AG04450 (cell line): ENCODE data around the gene COL23A1. TPM values are rescaled to one million over a fixed set of nuclear protein-coding genes. Genes with fewer than 3 reads are reported as not detected.

Experiments
- CTCF ChIA-PET: fragments of 300-600, 350-600 bp; formaldehyde crosslinking; extraction: SDS; loops from one replicate; lab custom pipeline; 2022; ENCODE audit warnings: antibody characterized with exemption, inconsistent platforms; lab: Charles Lee
- POLR2A ChIA-PET: fragments of 350-600 bp; formaldehyde crosslinking; extraction: SDS; loops from one replicate; lab custom pipeline; 2021; ENCODE audit warnings: antibody characterized with exemption, inconsistent platforms; lab: Yijun Ruan, JAX
- DNase-seq: peaks from one replicate; pipeline ENCODE4 v3.0.0-alpha.2; 2011; ENCODE audit warnings: low read depth, low spot score
- H3K27ac ChIP-seq: one replicate; pipeline ENCODE4 v1.5.1; 2012; ENCODE audit warnings: low read depth, low read length, control low read depth
- H3K27me3 ChIP-seq: one replicate; pipeline ENCODE4 v1.6.0; 2012; ENCODE audit warnings: low read length; ENCODE audit not compliant: control insufficient read depth, insufficient read depth
- H3K4me3 ChIP-seq: 2 replicates; pipeline ENCODE4 v1.5.1; 2011; ENCODE audit warnings: mild to moderate bottlenecking, low read depth, low read length, control low read depth
- H3K9me3 ChIP-seq: 2 replicates; pipeline ENCODE4 v1.5.1; 2012; ENCODE audit warnings: low read length; ENCODE audit not compliant: control insufficient read depth, insufficient read depth
- polyA plus RNA-seq: library from polyadenylated mRNA; depleted of rRNA; stranded (reverse); fragments of >200 nt; gene quantifications from 2 replicates; pipeline ENCODE4 v1.2.3, GENCODE V29; 2011
- TF ChIP-seq, protein P1 (sequence below): IDR thresholded peaks from 2 replicates; pipeline ENCODE4 v1.5.1; 2011; ENCODE audit warnings: low read depth, low read length, control low read depth, inconsistent platforms

The COL23A1 gene
- polyA plus RNA-seq, 1 experiment, result not detected

- Histone ChIP-seq H3K9me3 (peaks cover 29% of the 10 kb centered on the region), H3K27me3 (no peaks in the 10 kb centered on the region), H3K4me3 (no peak overlapping the region), H3K27ac (no peak overlapping the region)
- TF ChIP-seq, protein P1, sequence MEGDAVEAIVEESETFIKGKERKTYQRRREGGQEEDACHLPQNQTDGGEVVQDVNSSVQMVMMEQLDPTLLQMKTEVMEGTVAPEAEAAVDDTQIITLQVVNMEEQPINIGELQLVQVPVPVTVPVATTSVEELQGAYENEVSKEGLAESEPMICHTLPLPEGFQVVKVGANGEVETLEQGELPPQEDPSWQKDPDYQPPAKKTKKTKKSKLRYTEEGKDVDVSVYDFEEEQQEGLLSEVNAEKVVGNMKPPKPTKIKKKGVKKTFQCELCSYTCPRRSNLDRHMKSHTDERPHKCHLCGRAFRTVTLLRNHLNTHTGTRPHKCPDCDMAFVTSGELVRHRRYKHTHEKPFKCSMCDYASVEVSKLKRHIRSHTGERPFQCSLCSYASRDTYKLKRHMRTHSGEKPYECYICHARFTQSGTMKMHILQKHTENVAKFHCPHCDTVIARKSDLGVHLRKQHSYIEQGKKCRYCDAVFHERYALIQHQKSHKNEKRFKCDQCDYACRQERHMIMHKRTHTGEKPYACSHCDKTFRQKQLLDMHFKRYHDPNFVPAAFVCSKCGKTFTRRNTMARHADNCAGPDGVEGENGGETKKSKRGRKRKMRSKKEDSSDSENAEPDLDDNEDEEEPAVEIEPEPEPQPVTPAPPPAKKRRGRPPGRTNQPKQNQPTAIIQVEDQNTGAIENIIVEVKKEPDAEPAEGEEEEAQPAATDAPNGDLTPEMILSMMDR, result no peak
- ChIA-PET POLR2A (no interaction called here), CTCF (no interaction called here)
- no peak for DNase-seq
Measured at GRCh38 chr5:178572617-178573016, 17.6 kb downstream of the COL23A1 start.

DNA sequence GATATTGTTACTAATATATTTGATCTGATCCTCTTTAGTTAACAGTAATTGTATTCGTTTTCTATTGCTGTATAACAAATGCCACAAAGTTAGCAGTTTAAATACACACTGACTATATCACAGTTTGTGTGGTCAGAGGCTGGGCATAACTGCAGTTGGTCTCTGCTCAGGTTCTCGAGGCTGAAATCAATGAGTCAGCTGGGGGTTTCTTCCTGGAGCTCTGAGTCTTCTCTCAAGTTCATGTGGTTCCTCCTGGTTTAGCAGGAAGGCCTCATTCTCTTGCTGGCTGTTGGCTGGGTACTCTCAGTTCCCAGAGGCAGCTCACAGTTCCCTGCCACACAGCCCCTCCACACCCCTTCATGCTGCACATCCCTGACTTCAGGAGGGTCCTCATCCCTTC lies 20.7 kb downstream of the COL23A1 start:
- H3K4me3 ChIP-seq, result no peak overlapping the region
- no peaks in the 10 kb centered on the region for H3K27me3 ChIP-seq
- POLR2A ChIA-PET, result no interaction called here
- TF ChIP-seq, protein P1, result no peak
- DNase-seq, result no peak
- peaks cover 16% of the 10 kb centered on the region for H3K9me3 ChIP-seq
- H3K27ac ChIP-seq, result no peak overlapping the region
- CTCF ChIA-PET, result no interaction called here

- DNase-seq, result no peak
- Histone ChIP-seq H3K9me3 (peaks cover 41% of the 10 kb centered on the region), H3K27me3 (no peaks in the 10 kb centered on the region), H3K4me3 (no peak overlapping the region), H3K27ac (no peak overlapping the region)
- CTCF ChIA-PET, result no interaction called here
- TF ChIP-seq, protein P1, result no peak
- POLR2A ChIA-PET, result no interaction called here
Measured at GRCh38 chr5:178564811-178565550, 25.2 kb downstream of the COL23A1 start.

- DNase-seq, result no peak
- POLR2A ChIA-PET, result no interaction called here
Measured at GRCh38 chr5:178564397-178564796, 25.8 kb downstream of the COL23A1 start.

GRCh38 chr5:178563621-178564020 lies 26.6 kb downstream of the COL23A1 start:
- CTCF ChIA-PET, result no interaction called here
- Histone ChIP-seq H3K27ac (no peak overlapping the region), H3K27me3 (no peaks in the 10 kb centered on the region), H3K9me3 (peaks cover 43% of the 10 kb centered on the region), H3K4me3 (no peak overlapping the region)
- DNase-seq, result no peak
- POLR2A ChIA-PET, result no interaction called here
- TF ChIP-seq, protein P1, result no peak

More at GRCh38 chr5:178564397-178564796, 25.8 kb downstream of the COL23A1 start:
- Histone ChIP-seq H3K9me3 (peaks cover 38% of the 10 kb centered on the region), H3K4me3 (no peak overlapping the region), H3K27ac (no peak overlapping the region), H3K27me3 (no peaks in the 10 kb centered on the region)
- CTCF ChIA-PET, result no interaction called here
- TF ChIP-seq, protein P1, result no peak
